GM13977 (cell line): ENCODE results near the gene FAT1.

Experiments used
- DNase-seq: peaks from one replicate; pipeline ENCODE4 v3.0.0; 2012; ENCODE audit warnings: low spot score
- CTCF ChIP-seq: IDR thresholded peaks from 2 replicates; pipeline ENCODE4 v1.5.1; 2012; ENCODE audit warnings: mild to moderate bottlenecking, control low read depth; ENCODE audit not compliant: insufficient read depth; ENCODE audit errors: extremely low read depth, missing control alignments
- in situ Hi-C: fragments of 300-500 bp; cut with MboI; formaldehyde crosslinking; loops from one replicate; pipeline ENCODE4 v1.12.0; 2022; ENCODE audit warnings: low sequenced_read_pairs, low pct_unique_long_range_greater_than_20kb, mixed read lengths, inconsistent platforms; ENCODE audit not compliant: unreplicated experiment

Gene FAT1

GRCh38 chr4:186551849-186552248 is 171.8 kb downstream of the FAT1 start:
- in situ Hi-C loops = no loop called here
- no peak for DNase-seq
- no peak for TF ChIP-seq CTCF

DNA sequence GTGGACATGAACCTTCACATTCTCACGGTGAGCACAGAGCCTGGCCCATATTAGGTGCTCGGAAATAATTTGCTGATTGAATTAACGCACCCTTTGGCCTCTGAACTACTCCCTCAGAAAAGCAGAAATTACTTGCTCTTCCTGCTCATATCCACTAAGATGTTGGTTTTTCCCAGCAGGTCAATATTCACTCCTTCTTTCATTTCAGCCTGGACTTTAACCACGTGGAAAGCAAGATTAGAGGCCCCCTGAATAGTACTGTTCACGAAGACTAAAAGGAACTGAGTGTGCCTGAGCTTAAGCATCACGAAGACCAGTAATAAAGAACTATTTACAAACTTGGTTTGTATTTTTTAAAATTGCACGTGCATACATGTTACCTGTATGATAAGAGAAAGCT is 178.2 kb downstream of the FAT1 start:
- TF ChIP-seq CTCF = no peak
- in situ Hi-C loops = no loop called here

GRCh38 chr4:186543206-186543605 is 180.4 kb downstream of the FAT1 start:
- in situ Hi-C loops = no loop called here
- no peak for DNase-seq
- TF ChIP-seq CTCF = no peak

More for the DNA sequence above, 178.2 kb downstream of the FAT1 start:
- no peak for DNase-seq

DNA sequence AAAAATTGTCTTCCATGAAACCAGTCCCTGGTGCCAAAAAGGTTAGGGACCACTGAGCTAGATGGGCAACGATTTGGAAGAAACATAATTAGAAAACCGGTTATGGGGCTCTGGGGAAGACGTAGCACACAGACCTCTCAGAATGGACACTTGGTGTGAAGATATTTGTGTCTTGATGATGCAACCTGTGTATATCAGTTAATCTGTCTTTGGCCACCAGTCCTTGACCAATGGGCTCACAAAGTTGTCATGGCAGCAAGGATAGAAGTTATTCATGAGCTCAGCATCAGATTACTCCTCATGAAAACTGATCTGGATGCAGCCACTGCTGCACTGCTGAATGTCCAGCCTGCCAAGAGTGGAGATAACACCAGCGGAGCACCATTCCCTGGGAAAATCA is 181.9 kb downstream of the FAT1 start:
- DNase-seq = no peak
- in situ Hi-C loops = no loop called here
- TF ChIP-seq CTCF = no peak

DNA sequence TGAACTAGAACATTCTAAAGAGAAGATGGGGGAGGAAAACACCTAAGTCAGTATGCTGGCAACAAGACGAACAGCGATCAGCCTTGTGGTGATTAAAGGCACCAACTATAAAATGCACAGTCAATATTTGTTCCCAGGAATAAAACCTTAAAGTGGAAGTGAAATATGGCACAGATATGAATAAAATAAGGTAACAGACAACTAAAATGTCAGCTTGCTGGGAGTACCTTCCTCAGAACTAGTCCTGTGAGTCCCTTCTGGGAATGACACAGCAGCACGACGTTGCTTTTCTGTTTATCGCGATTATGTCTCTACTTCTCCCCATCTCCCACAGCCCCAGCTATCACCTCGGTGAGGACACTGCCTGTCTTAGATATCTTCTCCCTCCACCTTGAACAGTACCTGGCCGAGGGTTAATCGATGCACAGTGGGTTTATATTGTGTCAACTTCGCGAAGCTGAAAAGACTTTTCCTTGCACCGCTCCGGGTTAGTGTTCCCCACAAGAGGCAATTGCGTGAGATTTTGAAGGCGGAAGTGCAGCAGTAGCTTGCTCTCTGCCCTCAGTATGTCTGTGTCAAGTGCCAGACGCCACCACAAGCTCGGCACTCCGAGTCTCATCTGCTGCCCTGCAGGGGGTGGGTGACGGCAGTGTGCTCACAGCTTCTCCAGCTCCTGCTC is 185.7 kb downstream of the FAT1 start:
- in situ Hi-C loops = no loop called here
- no peak for TF ChIP-seq CTCF
- DNase-seq = no peak
